EL (cell line): ENCODE data around the gene GPR34.
"Not testable (repeated sequence)": the region's sequence is repeated elsewhere in the genome, so short reads cannot be mapped to it uniquely, and the experiment has no call there.

Source experiments
- DNase-seq: peaks from one replicate; pipeline ENCODE4 v3.0.0-alpha.2; 2016

The GPR34 gene, protein sequence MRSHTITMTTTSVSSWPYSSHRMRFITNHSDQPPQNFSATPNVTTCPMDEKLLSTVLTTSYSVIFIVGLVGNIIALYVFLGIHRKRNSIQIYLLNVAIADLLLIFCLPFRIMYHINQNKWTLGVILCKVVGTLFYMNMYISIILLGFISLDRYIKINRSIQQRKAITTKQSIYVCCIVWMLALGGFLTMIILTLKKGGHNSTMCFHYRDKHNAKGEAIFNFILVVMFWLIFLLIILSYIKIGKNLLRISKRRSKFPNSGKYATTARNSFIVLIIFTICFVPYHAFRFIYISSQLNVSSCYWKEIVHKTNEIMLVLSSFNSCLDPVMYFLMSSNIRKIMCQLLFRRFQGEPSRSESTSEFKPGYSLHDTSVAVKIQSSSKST

DNA sequence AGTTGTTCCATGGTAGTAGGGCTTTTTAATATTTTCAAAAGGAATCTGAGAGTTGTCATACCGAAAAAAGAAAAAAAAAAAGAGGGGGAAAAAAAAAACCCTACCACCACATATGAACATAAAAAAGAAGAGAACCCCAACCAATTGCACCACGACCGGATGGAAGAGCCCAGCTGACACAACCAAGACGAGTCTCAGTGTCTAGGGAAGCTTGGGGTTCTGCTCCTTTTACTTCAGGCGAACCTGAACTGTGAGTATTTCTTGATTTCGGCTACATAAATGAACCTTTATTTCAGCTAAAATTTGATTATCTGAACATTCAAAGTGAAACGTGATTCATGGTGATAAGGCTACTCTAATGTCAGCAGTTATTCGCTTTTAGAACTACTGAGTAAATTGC, at the start of gene GPR34:
Gene GPR34, plus strand, starts transcription at position 139 of the 400 bp plus-strand sequence. CDS start 6,661 bp downstream, outside the sequence.
- no peak for DNase-seq

DNA sequence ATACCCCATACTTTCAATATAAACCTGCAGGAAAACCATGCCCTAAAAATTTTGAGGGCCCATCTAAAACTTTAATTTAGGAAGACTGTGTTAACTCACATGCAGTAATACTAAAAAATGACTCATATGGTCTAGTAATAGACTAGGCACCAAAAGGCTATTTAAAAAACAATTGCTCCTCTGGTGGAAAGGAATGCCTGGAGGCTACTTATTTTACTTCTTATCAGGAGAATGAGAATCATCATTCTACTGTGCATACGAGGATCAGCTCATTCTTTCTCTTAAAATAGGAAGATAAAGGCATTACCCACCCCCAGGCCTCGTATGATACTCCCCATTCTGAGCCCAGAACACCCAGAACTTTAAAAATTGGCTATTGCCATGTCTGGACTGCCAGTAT, 42.6 kb upstream of the GPR34 start:
- not testable (repeated sequence) for DNase-seq

DNA sequence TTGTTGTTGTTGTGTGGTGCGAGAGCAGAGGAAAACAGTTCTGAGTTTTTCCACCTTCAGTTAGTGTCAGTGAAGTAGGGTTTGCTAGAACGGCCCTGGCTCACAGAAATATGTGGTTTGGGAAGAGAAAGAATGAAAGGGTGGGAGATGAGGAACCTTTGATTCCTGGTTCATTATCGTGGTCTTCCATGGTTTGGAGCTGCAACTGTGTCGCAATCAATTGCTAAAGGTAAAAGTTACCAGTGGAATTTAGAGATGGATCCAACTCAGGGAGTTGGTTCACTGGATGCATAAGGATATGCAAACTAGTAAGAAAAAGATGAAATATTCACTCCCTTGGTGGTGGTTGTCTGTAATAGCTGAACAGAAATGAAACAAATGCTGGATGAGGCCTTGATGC, 35.6 kb upstream of the GPR34 start:
- no peak for DNase-seq

DNA sequence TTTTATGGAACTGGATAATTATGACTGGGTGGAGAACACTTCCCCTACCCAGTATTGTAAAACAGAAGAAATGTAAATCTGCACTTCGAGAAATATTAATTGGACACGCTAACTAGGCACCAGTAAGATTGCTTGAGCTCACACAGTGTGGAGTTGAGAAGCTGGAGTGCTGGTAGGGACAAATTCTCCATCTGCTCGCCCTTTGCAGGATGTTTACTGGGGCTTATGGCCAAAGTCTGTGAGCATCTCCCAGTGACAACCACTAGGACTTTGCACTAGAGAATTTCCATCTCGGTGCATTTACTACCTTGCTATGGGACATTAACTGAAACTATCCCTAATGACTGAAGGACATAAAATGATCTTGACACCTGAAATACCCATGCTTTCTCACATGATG, 33.7 kb upstream of the GPR34 start:
- DNase-seq: no peak

DNA sequence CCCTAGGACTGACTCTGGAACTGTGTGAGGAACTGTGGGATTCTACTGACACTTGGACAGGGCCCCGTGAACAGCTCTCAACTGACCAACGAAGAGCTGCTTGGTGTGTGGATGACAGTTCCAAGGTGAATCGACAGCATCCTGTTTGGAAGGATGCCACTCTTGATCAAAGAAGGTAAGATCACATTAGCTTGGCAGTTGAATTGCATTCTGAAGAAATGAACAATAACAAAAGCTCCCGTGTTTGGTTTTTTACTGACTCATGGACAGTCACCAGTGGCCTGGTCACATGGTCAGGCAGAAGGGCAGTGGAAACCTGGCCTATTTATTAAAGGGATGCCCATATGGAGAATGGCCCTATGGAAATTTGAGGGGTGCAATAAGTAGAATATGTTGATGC, 33.1 kb upstream of the GPR34 start:
- peak; percentile 5 for DNase-seq

DNA sequence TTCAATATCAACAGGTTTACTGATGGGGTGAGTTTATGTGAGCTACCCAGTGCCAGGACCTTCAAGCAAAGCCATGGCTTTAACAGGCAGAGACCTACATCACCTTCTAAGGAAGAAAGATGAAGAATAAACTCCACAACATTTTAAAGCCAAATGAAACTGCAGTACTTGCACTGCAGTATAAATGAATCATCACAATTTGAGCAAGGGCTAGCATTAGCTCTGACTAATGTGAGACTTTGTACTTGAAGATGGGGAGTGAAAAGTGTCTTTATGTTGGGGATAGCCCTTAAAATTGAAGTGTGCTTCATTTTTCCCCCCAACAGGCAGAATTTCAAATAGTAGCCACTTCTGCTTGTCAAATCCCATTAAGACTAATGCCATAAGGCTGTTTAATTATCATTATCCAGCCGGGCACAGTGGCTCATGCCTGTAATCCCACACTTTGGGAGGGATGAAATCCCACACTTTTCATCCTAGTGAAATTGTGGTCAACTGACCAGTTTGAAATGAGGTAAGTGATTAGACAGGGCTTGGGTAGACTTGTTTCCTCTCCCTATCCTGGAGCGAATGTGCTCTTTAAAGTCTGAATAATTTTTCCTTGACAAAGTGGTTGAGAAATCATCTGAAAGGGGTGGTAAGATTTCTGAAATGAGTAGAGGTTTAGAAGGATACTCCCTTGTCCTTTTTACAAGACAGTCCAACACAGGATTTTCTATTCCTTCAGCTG, 27.2 kb upstream of the GPR34 start:
- DNase-seq: peak; percentile 3

DNA sequence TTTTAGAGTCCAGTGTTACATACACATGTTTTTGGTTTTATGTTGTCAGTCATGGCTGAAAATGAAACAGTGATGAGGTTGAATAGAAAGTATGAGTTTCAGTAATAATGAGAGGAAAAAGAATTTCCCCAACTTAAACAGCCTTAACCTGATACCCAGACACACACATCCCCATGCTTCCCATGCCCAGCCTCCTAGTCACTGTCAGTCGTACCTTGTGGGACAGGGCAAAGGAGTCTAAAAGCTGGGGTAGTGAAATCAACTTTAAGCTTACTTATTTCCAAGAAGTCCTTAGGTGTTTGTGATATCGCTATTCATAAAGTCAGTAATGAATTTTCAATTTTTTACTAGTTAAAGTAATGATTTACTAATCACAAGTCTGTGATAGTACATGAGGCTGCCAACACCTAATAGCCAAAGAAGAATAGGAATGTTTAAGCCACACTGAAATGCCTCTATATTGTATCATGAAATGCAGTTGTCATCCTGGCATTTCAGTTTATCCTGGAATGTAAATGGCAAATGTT, 24.3 kb upstream of the GPR34 start:
- DNase-seq: no peak

DNA sequence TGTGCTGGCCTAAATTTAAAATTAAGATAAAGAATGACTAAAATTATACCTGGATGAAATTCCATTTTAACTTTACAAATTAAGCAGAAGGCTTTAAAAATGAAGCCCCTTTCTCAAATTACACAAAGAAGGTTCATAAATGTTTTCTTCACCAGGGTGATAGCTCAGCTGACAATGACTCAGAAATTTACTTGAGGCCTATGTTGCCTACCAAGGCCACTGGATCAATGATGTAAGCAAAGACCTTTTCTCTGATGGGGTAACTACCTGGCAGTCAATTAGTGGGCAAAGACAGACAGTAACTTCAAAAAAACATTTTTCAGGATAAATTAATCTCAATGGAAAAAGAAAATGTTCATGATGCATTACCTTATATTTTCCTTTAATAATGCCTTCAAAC, 23.9 kb upstream of the GPR34 start:
- no peak for DNase-seq

DNA sequence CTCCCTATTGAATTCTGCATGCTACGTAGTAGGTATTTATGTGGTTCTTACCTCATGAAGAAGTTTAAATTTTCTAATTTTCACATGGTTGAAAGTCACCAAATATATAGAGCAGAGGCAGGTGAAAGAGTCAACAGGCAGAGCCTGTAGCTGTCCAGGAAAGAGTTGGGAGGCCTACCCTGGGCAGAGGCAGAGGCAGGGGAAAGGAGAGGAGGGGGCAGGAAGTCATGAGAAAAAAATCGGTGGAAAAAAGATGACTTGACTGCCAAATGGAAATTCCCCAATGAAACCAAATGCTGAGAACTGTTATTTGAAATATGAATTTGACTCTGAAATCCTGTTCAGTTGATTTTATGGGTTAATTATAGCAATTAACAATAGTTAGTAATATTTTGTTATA, 23.1 kb upstream of the GPR34 start:
- no peak for DNase-seq

DNA sequence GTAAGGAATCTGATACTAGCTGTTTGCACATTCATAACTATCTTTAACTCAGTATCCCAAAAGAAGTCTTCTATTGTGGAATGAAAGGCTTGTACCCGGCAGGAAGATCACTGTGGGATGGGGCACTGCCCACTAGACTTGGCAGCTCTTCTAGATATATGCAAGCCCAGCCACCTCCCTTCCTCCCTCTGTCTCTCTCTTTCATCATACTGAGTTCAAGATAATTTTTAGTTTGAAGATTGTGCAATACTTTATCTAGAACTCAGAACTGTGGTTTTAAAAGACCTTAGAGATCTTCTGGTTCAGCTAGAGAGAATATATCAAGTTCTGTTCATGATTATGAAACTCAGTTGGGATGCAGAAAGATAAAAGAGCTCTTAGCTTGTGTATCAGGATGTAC, 22.5 kb upstream of the GPR34 start:
- DNase-seq: peak; percentile 0

DNA sequence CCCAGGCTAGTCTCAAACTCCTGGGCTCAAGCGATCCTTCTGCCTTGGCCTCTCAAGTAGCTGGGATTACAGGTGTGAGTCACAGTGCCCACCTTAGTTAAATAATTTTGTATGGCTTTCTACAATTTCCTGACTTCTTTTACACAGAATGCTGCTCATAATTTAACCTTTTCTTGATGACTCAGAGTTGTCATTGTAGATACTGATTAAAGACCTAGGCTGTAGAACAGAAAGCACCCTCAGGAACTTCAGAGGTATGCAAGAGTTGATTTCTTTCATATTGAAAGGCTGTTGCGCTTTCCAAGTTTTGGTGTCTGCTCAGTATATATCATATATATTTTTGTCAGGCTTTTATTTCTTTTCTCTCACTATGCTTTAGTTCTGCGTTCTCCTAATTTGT, 21.1 kb upstream of the GPR34 start:
- no peak for DNase-seq

DNA sequence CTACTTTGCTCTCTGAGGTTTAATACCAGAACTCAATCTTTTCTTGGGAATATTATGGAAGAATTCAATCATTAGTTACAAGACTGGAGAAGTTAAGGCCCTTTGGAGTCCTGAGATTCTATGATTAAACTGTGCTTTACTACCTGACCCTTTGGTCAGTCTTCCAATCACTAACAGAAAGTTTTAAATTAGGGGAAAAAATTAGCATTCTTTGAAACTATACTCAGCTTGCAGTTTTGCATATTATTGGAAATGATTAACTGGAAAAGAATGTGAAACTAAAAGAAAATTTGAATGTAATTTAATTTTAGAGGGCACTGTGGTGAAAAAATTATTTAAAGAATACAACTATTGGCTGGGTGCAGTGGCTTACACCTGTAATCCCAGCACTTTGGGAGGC, 18.7 kb upstream of the GPR34 start:
- peak; percentile 20 for DNase-seq

DNA sequence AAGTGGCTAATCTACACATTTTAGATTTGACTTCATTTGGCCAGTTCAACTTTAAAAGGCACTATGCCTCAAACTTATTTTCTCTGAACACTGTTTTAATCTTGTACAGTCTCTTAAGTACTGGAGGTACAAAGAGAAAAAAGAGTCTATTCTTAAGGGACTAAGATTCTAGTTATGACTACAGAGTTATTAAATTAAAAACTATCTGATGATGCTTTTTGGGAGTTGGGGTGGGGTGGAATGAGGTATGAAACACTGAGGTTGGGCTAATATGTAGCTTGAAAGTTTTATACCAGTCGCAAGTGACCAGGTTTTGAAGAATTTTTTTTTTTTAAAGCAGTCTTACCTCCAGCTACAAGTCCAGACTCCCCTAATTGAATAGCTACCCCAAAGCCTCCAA, 17.7 kb upstream of the GPR34 start:
- DNase-seq: no peak

DNA sequence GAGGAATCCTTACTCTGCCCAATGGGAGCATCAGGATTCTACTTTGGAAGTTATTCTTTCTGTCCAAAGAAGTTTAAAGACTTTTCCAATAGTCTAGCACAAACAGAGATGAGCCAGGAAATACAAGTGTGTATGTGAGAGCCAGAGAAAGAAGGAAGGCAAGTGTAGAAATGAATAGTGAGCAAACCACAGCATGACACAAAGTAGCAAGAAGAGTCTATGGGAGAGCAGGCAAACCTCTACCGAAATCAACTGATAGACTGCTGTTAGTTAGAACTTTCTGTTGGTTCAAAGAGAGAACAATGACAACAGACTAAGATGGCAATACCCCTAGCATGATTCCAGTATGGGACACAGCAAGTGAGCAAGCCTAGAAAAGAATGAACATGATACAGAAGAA, 16.1 kb upstream of the GPR34 start:
- no peak for DNase-seq

DNA sequence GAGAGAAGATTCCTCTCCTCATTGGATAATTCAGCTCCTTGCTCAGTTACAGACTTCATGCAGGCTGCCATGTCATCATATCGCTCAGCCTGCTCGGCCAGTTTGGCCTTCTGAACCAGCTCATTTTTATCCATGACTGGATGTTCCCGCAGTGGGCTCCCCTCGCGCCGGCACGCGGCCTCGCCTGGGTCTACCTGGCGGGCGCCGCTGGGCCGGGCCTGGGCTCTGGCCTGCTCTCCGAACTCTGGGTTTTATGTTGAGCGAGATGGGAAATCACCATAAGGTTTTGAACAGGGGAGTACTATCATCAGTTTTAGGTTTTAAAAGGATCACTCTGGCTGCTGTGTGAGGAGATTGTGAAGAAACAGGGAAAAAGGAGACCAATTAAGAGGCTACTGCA, 12.4 kb upstream of the GPR34 start:
- not testable (repeated sequence) for DNase-seq

DNA sequence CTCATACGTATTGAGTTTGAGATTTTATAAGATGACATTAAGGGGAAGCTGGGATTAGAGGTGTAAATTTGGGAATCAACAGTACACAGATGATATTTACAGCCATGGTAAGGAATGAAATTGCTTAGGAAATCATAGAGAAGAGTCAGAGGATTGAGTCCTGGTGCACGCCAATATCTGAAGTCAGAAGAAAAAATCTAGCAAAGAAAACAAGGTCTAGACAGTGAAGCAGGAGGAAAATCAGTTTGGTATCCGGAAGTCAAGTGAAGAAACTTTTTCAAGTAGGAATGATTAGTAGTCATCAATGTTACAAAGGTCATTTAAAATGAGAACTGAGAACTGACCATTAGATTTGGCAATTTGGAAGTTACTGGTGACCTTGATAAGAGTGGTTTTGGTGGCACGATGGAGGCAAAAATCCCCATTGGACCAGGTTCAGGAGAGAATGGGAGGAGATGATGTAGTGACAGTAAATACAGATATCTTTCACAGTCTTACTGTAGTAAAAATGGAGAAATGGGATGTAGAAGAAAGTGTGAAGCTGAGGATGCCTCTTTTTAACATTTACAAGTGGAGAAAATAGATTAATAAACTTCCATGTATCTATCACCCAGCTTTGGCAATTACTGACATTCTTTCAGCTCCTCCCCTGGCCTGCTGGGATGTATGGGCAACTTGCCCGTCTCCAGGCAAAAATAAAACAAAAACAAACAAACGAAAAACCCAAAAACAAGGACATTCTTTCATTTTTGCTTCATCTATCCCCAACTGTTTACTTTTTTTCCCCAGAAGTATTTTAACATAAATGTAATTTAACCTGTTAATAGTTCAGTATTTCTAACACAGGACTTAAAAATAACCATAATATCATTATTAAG, 11.4 kb upstream of the GPR34 start:
- DNase-seq: no peak

DNA sequence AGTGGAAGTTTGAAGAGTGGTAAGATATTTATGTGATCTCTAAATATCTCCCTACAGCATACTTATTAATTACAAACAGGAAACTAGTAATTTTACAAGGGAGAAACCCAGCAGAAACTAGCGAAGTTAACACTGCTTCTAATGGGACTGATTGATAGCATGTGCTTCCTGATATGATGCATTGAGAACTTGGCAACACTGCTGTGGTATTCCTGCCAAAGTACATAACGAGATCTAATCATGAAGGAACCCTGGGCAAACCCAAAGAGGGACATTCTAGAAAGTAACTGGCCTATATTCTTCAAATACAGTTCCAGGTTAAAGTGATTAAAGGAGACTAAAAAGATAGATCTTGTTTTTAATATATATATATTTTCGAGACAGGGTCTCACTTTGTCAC, 4.6 kb upstream of the GPR34 start:
- DNase-seq: no peak

DNA sequence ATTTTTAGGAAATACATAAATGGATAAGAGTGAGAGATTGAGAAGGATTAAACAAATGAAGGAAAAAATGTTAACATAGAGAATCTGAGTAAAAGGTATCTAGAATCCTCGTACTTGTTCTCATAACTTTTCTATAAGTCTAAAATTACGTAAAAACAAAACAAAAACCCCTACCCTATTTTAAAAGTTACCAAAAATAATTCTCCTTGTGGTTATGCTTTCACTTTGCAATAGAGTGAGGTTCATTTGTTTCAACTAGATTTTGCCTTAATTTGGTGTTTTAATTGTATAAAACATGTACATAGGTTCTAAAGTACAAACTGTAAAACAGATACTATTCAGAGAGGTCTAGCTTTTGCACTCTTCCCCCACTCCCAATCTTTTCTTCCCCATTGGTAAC, 3.8 kb upstream of the GPR34 start:
- DNase-seq: no peak

DNA sequence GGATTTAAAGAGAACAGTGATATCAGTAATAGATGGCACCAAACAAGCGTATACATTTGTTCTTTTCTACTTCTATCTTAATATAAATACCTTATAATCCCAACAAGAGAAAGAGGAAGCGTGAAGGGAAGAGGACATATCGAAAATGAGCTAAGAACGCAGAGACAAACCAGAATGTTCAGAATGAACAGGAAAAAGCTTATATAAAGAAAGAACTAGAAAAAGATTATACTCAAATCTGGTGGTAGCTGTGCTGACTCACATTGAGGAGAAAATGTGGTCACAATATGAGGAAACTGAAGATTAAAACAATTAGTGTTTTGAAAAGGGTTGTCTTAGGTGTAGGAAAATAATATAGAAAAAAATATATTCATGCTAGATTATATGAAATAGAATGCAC, 2.0 kb upstream of the GPR34 start:
- no peak for DNase-seq

DNA sequence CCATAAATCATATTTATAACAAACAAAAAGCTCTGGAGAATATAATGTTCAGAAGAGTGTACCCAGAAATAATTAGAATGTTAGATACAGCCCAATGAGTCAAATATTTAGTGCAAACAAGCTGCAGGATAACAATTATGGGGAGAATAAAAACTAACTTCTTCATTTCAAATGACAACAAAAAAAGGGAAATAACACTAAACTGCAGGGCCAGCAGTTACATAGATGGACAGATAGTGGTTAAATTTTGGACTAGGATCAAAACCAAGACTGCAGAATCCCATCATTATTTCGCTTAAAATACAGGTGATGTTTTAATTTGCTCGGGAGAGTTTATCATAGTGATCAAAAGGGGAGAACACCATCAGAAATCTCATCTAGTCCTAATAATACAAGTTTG, 617 bp upstream of the GPR34 start:
- DNase-seq: no peak

DNA sequence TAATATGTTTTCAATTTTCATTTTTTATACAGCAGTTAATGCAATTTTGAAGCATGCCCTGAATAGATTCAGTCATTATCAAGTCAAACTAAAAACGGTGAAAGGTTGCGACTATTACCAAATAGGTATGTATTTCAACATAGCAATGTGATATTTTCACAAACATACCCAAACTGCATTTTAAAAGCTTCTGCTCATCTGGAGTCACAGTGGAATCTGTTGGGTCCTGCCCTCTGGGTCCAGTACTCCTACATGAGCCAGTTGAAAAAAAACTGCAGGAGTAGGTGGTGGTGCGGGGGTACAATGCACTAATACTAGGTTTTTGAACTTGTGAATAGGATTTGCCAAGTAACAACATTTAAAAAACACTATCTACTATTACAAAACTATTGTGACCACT, 938 bp downstream of the GPR34 start:
- no peak for DNase-seq

DNA sequence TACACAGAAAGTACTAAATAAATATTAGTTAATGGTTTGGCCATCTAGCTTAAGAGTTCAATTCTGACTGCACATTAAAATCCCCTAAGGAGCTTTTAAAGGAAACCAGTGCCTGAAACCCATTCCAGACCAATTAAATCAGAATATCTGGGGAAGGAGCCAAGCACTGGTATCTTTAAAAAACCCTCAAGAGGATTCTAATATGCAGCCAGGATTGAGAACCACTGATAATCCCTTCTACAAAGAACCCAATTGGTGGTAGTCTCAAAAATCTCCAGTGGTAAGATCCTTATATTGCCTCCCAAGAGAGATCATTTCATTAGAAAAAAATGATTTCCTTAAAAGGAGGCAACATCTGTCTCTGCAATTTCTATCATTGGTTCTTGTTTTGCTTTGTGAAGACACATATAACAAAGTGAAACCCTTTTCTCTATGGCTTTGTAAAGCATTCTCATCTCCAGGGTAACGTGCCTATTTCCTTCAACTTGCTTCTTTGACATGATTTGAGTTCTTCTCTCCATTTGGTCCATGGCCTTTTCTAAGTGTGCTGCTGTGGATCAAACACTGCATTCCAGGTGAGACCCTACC, 3.5 kb downstream of the GPR34 start:
- DNase-seq: peak; percentile 4

DNA sequence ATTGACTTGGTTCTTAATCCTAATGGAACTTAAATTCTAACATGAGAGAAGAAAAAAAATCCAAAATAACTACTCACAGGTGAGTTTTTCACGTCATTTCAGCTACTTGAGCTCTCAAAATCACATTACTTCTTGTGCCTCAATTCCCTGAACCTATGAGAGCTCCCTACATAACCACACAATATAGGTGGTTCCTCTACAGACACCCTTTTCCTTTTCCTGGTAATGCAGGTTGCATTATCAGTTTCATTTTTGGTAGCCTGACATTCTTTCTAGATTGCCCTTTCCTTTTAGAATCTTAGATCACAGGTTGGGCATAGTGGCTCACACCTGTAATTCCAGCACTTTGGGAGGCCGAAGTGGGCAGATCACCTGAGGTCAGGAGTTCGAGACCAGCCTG, 4.3 kb downstream of the GPR34 start:
- DNase-seq: no peak
